Activated naive CD8-positive, alpha-beta T cell treated with anti-CD3 and anti-CD28 coated beads, Interleukin-2, amount 10 ng/mL, durations not matched to agents 7 days and 5 days (primary cell): ENCODE results near the gene ZNF518B. TPM values are rescaled to one million over a fixed set of nuclear protein-coding genes. Genes with fewer than 3 reads are reported as not detected.

Source experiments
- total RNA-seq, 2 experiments: library from RNA; stranded (reverse); gene quantifications; one replicate each; pipeline ENCODE4 v1.2.3, GENCODE V29; 2021

ZNF518B gene
- total RNA-seq, 2 experiments from 2014 or later, result 26.3 to 35.5 TPM

Other genes with a start within 250 kb of the ZNF518B start
- not detected for gene CLNK, start 227.3 kb upstream of the ZNF518B start, total RNA-seq